Measurements from ENCODE around the gene PRICKLE3. TPM values are rescaled to one million over a fixed set of nuclear protein-coding genes. Genes with fewer than 3 reads are reported as not detected.

The PRICKLE3 gene
- total and polyA plus RNA-seq, 4 donors: 7.6 to 16.3 (median 11.3) TPM

- Histone ChIP-seq H3K36me3 (ENCODE audit: control insufficient read depth in 4 of 4, insufficient read depth in 4 of 4, low read length in 4 of 4) (no peaks in the 10 kb centered on the region), H3K27me3 (ENCODE audit: control insufficient read depth in 3 of 3, insufficient read depth in 3 of 3, low read length in 2 of 3) (no peaks in the 10 kb centered on the region), H3K4me3 (no peak overlapping the region), H3K4me1 (ENCODE audit: control insufficient read depth in 5 of 5, insufficient read depth in 5 of 5, low read length in 5 of 5) (no peaks in the 10 kb centered on the region), H3K9me3 (ENCODE audit: control insufficient read depth in 4 of 4, insufficient read depth in 3 of 4, low read length in 3 of 4) (peaks cover 0 to 5% (median 0%) of the 10 kb centered on the region in 4 donors), H3K9ac (ENCODE audit: insufficient read depth in 1 of 2, low read length in 2 of 2) (no peak overlapping the region), H3K27ac (ENCODE audit: low read depth in 1 of 2, low read length in 1 of 2) (no peak overlapping the region)
- no peak for ATAC-seq (ENCODE audit: insufficient read depth, low FRiP score)
- DNase-seq: no peak
- 78 to 100% methylated on average over 2 of the region's 2 CpGs for WGBS, 2 donors
- TF ChIP-seq CTCF (IDR thresholded peaks at IDR 0.05; ENCODE audit: control extremely low read depth, extremely low read depth): no peak
These were observed 46.4 kb upstream of the PRICKLE3 start for GRCh38 chrX:49232525-49232924.

- ATAC-seq (ENCODE audit: insufficient read depth, low FRiP score): no peak
- no peak overlapping the region for H3K4me3 ChIP-seq
- no peak overlapping the region for H3K9ac ChIP-seq (ENCODE audit: insufficient read depth in 1 of 2, low read length in 2 of 2)
- H3K27ac ChIP-seq (ENCODE audit: low read depth in 1 of 2, low read length in 1 of 2): peak overlapping the region in 1 of 2 donors; percentile 8
- WGBS, 2 donors: 88 to 100% methylated on average over 8 to 10 of the region's 10 CpGs
- no peaks in the 10 kb centered on the region for H3K36me3 ChIP-seq (ENCODE audit: control insufficient read depth in 4 of 4, insufficient read depth in 4 of 4, low read length in 4 of 4)
- H3K27me3 ChIP-seq (ENCODE audit: control insufficient read depth in 3 of 3, insufficient read depth in 3 of 3, low read length in 2 of 3): no peaks in the 10 kb centered on the region
- no peak for DNase-seq
- no peaks in the 10 kb centered on the region for H3K4me1 ChIP-seq (ENCODE audit: control insufficient read depth in 5 of 5, insufficient read depth in 5 of 5, low read length in 5 of 5)
- TF ChIP-seq CTCF (IDR thresholded peaks at IDR 0.05; ENCODE audit: control extremely low read depth, extremely low read depth): no peak
- peaks cover 0 to 5% (median 1%) of the 10 kb centered on the region in 4 donors for H3K9me3 ChIP-seq (ENCODE audit: control insufficient read depth in 4 of 4, insufficient read depth in 3 of 4, low read length in 3 of 4)
These were observed 45.3 kb upstream of the PRICKLE3 start for GRCh38 chrX:49231333-49232000.

GRCh38 chrX:49230500-49231232 lies 44.5 kb upstream of the PRICKLE3 start:
- peaks cover 0 to 5% (median 1%) of the 10 kb centered on the region in 4 donors for H3K9me3 ChIP-seq (ENCODE audit: control insufficient read depth in 4 of 4, insufficient read depth in 3 of 4, low read length in 3 of 4)
- H3K4me1 ChIP-seq (ENCODE audit: control insufficient read depth in 5 of 5, insufficient read depth in 5 of 5, low read length in 5 of 5): no peaks in the 10 kb centered on the region
- H3K27me3 ChIP-seq (ENCODE audit: control insufficient read depth in 3 of 3, insufficient read depth in 3 of 3, low read length in 2 of 3): no peaks in the 10 kb centered on the region
- H3K9ac ChIP-seq (ENCODE audit: insufficient read depth in 1 of 2, low read length in 2 of 2): no peak overlapping the region
- ATAC-seq (ENCODE audit: insufficient read depth, low FRiP score) (peak; percentile 79), DNase-seq (peak; percentile 4 to 49 (median 33))
- H3K27ac ChIP-seq (ENCODE audit: low read depth in 1 of 2, low read length in 1 of 2): peak overlapping the region in 1 of 2 donors; percentile 34
- WGBS, 2 donors: 1 to 42% methylated on average over 38 to 44 of the region's 44 CpGs
- H3K4me3 ChIP-seq: no peak overlapping the region
- H3K36me3 ChIP-seq (ENCODE audit: control insufficient read depth in 4 of 4, insufficient read depth in 4 of 4, low read length in 4 of 4): no peaks in the 10 kb centered on the region
- no peak for TF ChIP-seq CTCF (IDR thresholded peaks at IDR 0.05; ENCODE audit: control extremely low read depth, extremely low read depth)

Measured in lung (tissue), 12 donors.